A673 (cell line): Measurements from ENCODE around the gene RGMA.

Source experiments
- EZH2 ChIP-seq: fragments of 200-600 bp; sonication (generic); IDR thresholded peaks from 2 replicates; pipeline ENCODE4 v1.6.1; 2017; ENCODE audit warnings: borderline replicate concordance, low read depth, mild to moderate bottlenecking, mixed read lengths, antibody characterized with exemption, low read length; ENCODE audit not compliant: poor library complexity, severe bottlenecking
- TF ChIP-seq, protein P1 (sequence below): fragments of 300-800, 200-600 bp; sonication (generic); conservative IDR thresholded peaks from 2 replicates; pipeline ENCODE4 v1.5.1; 2017; ENCODE audit warnings: low read depth, mild to moderate bottlenecking, antibody characterized with exemption, low read length, moderate library complexity, mixed read lengths

DNA sequence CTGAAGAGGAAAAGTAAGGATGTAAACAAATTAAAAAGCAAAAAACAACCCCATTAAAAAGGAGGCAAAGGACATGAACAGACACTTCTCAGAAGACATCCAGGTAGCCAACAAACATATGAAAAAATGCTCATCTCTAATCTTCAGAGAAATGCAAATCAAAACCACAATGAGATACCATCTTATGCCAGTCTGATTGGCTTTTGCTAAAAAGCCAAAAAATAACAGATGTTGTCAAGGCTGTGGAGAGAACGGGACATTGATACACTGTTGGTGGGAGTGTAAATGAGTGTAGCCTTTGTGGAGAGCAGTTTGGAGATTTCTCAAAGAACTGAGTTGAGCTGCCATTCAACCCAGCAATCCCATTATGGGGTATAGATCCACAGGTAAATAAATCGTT, 18.6 kb upstream of the RGMA start:
- TF ChIP-seq, protein P1, sequence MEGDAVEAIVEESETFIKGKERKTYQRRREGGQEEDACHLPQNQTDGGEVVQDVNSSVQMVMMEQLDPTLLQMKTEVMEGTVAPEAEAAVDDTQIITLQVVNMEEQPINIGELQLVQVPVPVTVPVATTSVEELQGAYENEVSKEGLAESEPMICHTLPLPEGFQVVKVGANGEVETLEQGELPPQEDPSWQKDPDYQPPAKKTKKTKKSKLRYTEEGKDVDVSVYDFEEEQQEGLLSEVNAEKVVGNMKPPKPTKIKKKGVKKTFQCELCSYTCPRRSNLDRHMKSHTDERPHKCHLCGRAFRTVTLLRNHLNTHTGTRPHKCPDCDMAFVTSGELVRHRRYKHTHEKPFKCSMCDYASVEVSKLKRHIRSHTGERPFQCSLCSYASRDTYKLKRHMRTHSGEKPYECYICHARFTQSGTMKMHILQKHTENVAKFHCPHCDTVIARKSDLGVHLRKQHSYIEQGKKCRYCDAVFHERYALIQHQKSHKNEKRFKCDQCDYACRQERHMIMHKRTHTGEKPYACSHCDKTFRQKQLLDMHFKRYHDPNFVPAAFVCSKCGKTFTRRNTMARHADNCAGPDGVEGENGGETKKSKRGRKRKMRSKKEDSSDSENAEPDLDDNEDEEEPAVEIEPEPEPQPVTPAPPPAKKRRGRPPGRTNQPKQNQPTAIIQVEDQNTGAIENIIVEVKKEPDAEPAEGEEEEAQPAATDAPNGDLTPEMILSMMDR, result no peak
- TF ChIP-seq EZH2, result no peak
